GM18909 (cell line): ENCODE results near the gene APBB3.

Source experiments
- ATAC-seq: cut with Tn5 transposase; IDR thresholded peaks from one replicate; pipeline ENCODE4 v1.9.1; 2021; ENCODE audit warnings: mild to moderate bottlenecking; ENCODE audit not compliant: unreplicated experiment, poor library complexity

APBB3 gene

GRCh38 chr5:140556438-140556837 is 8.0 kb downstream of the APBB3 start:
- no peak for ATAC-seq

- peak; percentile 26 for ATAC-seq
Measured at GRCh38 chr5:140555747-140556312, 8.6 kb downstream of the APBB3 start.

GRCh38 chr5:140554454-140554853 is 9.9 kb downstream of the APBB3 start:
- ATAC-seq: no peak

GRCh38 chr5:140553657-140554056 is 10.7 kb downstream of the APBB3 start:
- ATAC-seq: no peak

- ATAC-seq: no peak
Measured at GRCh38 chr5:140551872-140552271, 12.5 kb downstream of the APBB3 start.

- ATAC-seq: no peak
Measured at GRCh38 chr5:140550147-140551079, 14.0 kb downstream of the APBB3 start.

GRCh38 chr5:140549237-140550144 is 14.9 kb downstream of the APBB3 start:
- ATAC-seq: no peak

GRCh38 chr5:140548791-140549190 is 15.6 kb downstream of the APBB3 start:
- ATAC-seq: no peak

- peak; percentile 2 for ATAC-seq
Measured at GRCh38 chr5:140548300-140548688, 16.1 kb downstream of the APBB3 start.

- peak; percentile 98 for ATAC-seq
Measured at GRCh38 chr5:140547508-140548299, 16.7 kb downstream of the APBB3 start, which contains the start of gene EIF4EBP3. Gene EIF4EBP3 (plus strand): TSS chr5:140547662. CDS start chr5:140547738, 76 bp downstream.

- no peak for ATAC-seq
Measured at GRCh38 chr5:140546851-140547507, 17.4 kb downstream of the APBB3 start.

GRCh38 chr5:140545606-140546005 is 18.8 kb downstream of the APBB3 start:
- ATAC-seq: no peak

- ATAC-seq: no peak
Measured at GRCh38 chr5:140544986-140545385, 19.4 kb downstream of the APBB3 start.

GRCh38 chr5:140542972-140543371 is 21.4 kb downstream of the APBB3 start:
- no peak for ATAC-seq

GRCh38 chr5:140540227-140540626 is 24.2 kb downstream of the APBB3 start:
- ATAC-seq: no peak

- ATAC-seq: no peak
Measured at GRCh38 chr5:140524003-140524402, 40.4 kb downstream of the APBB3 start.

GRCh38 chr5:140513124-140513523 is 51.3 kb downstream of the APBB3 start:
- no peak for ATAC-seq

- no peak for ATAC-seq
Measured at GRCh38 chr5:140509898-140510297, 54.5 kb downstream of the APBB3 start.
